Heart right ventricle (tissue), 16 donors: ENCODE measurements around the gene DYDC1. TPM values are rescaled to one million over a fixed set of nuclear protein-coding genes. Genes with fewer than 3 reads are reported as not detected.
A peak's percentile ranks its signal among the peaks of the same experiment; 100 is the strongest.

Experiments
- ATAC-seq, 8 donors: fragments of 200-7000 bp; cut with Tn5 transposase; one replicate each; pipeline ENCODE4 v1.9.1; 2020; ENCODE audit warnings: mild to moderate bottlenecking in 8 of 8, moderate library complexity in 8 of 8, moderate number of reproducible peaks in 1 of 8
- DNase-seq, 2 donors: peaks; one replicate each; pipeline ENCODE4 v3.0.0-alpha.2; 2020
- H3K27ac ChIP-seq, 10 donors: fragments of 200-600 bp; sonication (generic) in 2 of 10; one replicate each; pipeline versions ENCODE4 v1.5.0 to v1.8.0; 2020 to 2022; ENCODE audit warnings: mild to moderate bottlenecking in 3 of 10
- H3K27me3 ChIP-seq, 7 donors: fragments of 200-600 bp; one replicate each; pipeline ENCODE4 v1.8.0; 2021 to 2022; ENCODE audit warnings: mild to moderate bottlenecking in 2 of 7
- H3K36me3 ChIP-seq, 9 donors: fragments of 200-600 bp; sonication (generic) in 1 of 9; one replicate each; pipeline versions ENCODE4 v1.5.0 to v1.8.0; 2020 to 2022; ENCODE audit warnings: mild to moderate bottlenecking in 2 of 9
- H3K4me1 ChIP-seq, 9 donors: fragments of 200-600 bp; sonication (generic) in 1 of 9; one replicate each; pipeline versions ENCODE4 v1.5.0 to v1.8.0; 2020 to 2022; ENCODE audit warnings: mild to moderate bottlenecking in 4 of 9
- H3K4me3 ChIP-seq, 10 donors: fragments of 200-600 bp; sonication (generic) in 2 of 10; one replicate each; pipeline versions ENCODE4 v1.5.0 to v1.8.0; 2020 to 2022; ENCODE audit warnings: mild to moderate bottlenecking in 7 of 10, moderate library complexity in 2 of 10
- H3K9me3 ChIP-seq, 11 donors: fragments of 200-600 bp in 10 of 11; sonication (generic) in 2 of 11; one replicate each; pipeline versions ENCODE4 v1.5.0 to v1.8.0; 2013 to 2022; ENCODE audit warnings: mild to moderate bottlenecking in 2 of 11, control low read depth in 1 of 11, moderate library complexity in 1 of 11
- CTCF ChIP-seq, 9 donors: fragments of 200-600 bp; sonication (generic) in 2 of 9; IDR thresholded peaks; one replicate each; pipeline versions ENCODE4 v1.5.0 to v1.8.0; 2021 to 2022; ENCODE audit warnings: antibody characterized with exemption in 9 of 9, mild to moderate bottlenecking in 5 of 9, moderate library complexity in 1 of 9
- WGBS, 2 donors: extraction: QIAGEN DNeasy Blood & Tissue Kit; methylation state at CpG; one replicate each; pipeline ENCODE4 v1.1.7; 2013; ENCODE audit warnings: inconsistent platforms in 1 of 2; 5-methylcytosine and 5-hydroxymethylcytosine counted together
- intact Hi-C, 10 donors: fragments of 100-400 bp; cut with DNase I; formaldehyde crosslinking; loops; one replicate each; pipeline versions ENCODE4 v1.11.1 to v1.14.2; 2022
- polyA plus RNA-seq, 2 donors: library from polyadenylated mRNA; stranded (reverse); fragments of 200-250 nt; gene quantifications; one replicate each; pipeline ENCODE4 v1.2.3, GENCODE V29; 2013
- total RNA-seq, 10 donors: library from RNA; stranded (reverse); fragmentation: NEBNext Ultra II Directional in 3 of 10; extraction: Animal tissue kit (Norgen Biotek cat#: 25700) in 3 of 10; gene quantifications; one replicate each; pipeline versions ENCODE4 v1.2.1 to v1.2.4, GENCODE V29; 2021 to 2023
- donor health status: Arrhythmogenic right ventricular cardiomyopathy.
- donor health status: ischemic (EF 13 %, LVEDD 7.1; RV severe dilation, severe dysfunction).
- donor health status: healthy with polysubstance abuse.
- donor health status: DM: no; HTN: yes; CAD: no.
- donor health status: DM: no; HTN: no; CAD: no.
- donor health status: ischemic (EF 25% LVEDD 6.9; RV normal size, moderate dysfunction).
- donor health status: ischemic (EF 25% LVEDD 5.7; RV mildly dilated, moderate dysfunction).
- donor health status: healthy.
- donor health status: DM: yes; HTN: yes; CAD: no.
- donor health status: Ischemic cardiomyopathy.
- donor health status: ischemic (EF 35%, LVEDD 5.7; RV mildly dilated, moderate dysfunction).
- donor health status: nonischemic (EF 11% LVEDD 7.7; RV severe dilation, severe dysfunction).
- donor health status: DM: yes; HTN: yes; CAD: no.
- donor health status: PGD.
- donor health status: ischemic (EF 29% LVEDD 5.4; RV normal size, mild dysfunction).
- donor health status: nonischemic (EF 23%, LVEDD 6.1; RV moderate dilation, normal function).

Gene DYDC1
- total and polyA plus RNA-seq, 12 donors = not detected

DNA sequence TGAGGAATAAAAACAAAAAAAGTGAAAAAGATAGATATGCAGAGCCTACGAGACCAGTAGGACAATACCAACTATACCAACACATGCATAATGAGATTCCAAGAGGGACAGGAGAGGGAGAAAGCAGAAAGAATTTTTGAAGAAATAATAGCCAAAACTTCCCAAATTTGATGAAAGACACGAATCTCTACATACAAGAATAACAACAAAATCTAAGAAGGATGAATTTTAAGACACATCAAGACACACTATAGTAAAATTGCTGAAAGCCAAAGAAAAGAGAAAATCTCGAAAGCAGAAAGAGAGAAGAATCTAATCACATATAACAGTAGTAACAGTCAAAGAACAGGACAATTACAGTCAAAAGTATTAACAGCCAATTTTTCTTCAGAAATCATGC, 59.6 kb downstream of the DYDC1 start:
- no peak for DNase-seq
- 73 to 86% methylated on average over 3 of the region's 3 CpGs for WGBS, 2 donors
- Histone ChIP-seq H3K9me3 (peaks cover 0 to 39% (median 4%) of the 10 kb centered on the region in 11 donors), H3K27me3 (peaks cover 0 to 3% (median 0%) of the 10 kb centered on the region in 7 donors), H3K4me1 (no peaks in the 10 kb centered on the region), H3K36me3 (no peaks in the 10 kb centered on the region), H3K4me3 (no peak overlapping the region), H3K27ac (no peak overlapping the region)
- no peak for TF ChIP-seq CTCF (IDR thresholded peaks at IDR 0.05)
- ATAC-seq = no peak
- intact Hi-C loops = no loop called here

DNA sequence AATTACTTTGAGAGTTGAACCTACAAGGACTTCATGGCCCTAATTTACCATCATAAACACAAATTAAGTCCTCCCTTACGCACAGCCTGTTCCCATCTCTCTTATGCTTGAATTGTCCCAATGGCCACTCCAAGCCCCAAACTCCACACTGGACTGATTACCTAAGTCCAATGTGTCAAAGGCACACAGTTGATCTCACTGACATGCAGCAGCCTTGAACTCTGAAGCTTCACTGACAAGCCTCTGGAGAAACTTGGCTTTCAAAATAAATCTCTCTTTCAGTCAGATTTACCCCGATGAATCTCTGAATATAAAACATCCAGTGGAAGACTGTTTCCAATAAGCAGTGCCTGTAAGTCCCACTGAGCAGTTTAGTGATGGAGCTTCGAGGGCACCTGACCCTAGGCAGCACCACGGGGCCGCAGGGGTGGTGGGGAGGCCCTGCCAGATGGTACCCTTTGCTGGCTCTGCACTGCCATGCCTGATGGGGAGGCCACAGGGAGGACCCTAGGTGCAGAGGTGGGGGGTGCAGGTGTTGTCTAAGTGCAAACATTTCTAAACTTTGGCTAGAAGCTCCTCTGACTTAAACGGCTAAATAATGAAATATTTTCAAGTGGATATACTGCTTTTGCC, 63.8 kb downstream of the DYDC1 start:
- no peak overlapping the region for H3K27ac ChIP-seq
- H3K4me1 ChIP-seq = no peaks in the 10 kb centered on the region
- intact Hi-C loops = no loop called here
- H3K27me3 ChIP-seq = peaks cover 0 to 20% (median 8%) of the 10 kb centered on the region in 7 donors
- no peak for DNase-seq
- H3K9me3 ChIP-seq = peaks cover 0 to 16% (median 0%) of the 10 kb centered on the region in 11 donors
- H3K4me3 ChIP-seq = no peak overlapping the region
- no peak for TF ChIP-seq CTCF (IDR thresholded peaks at IDR 0.05)
- ATAC-seq = no peak
- WGBS, 2 donors = 89 to 95% methylated on average over 6 of the region's 6 CpGs
- H3K36me3 ChIP-seq = no peaks in the 10 kb centered on the region

- no peaks in the 10 kb centered on the region for H3K4me1 ChIP-seq
- H3K36me3 ChIP-seq = no peaks in the 10 kb centered on the region
- H3K27ac ChIP-seq = no peak overlapping the region
- DNase-seq = no peak
- intact Hi-C loops = no loop called here
- no peaks in the 10 kb centered on the region for H3K9me3 ChIP-seq
- H3K4me3 ChIP-seq = no peak overlapping the region
- H3K27me3 ChIP-seq = peaks cover 0 to 20% (median 8%) of the 10 kb centered on the region in 7 donors
- 73 to 78% methylated on average over 4 of the region's 4 CpGs for WGBS, 2 donors
- no peak for TF ChIP-seq CTCF (IDR thresholded peaks at IDR 0.05)
- ATAC-seq = no peak
Measured at GRCh38 chr10:80290474-80291220, 65.9 kb downstream of the DYDC1 start.

GRCh38 chr10:80289451-80290287, 66.9 kb downstream of the DYDC1 start, which contains the start of gene MAT1A:
Gene MAT1A, minus strand, starts transcription at chr10:80289658. Its CDS starts 235 bp downstream, at chr10:80289423.
- peak in 2 of 8 donors; percentile 39 to 49 for ATAC-seq
- TF ChIP-seq CTCF (IDR thresholded peaks at IDR 0.05) = no peak
- H3K36me3 ChIP-seq = no peaks in the 10 kb centered on the region
- WGBS, 2 donors = 35 to 51% methylated on average over 9 of the region's 9 CpGs
- no peaks in the 10 kb centered on the region for H3K9me3 ChIP-seq
- H3K27ac ChIP-seq = no peak within 1 kb of the TSS
- H3K27me3 ChIP-seq = peaks cover 0 to 20% (median 8%) of the 10 kb centered on the region in 7 donors
- H3K4me1 ChIP-seq = peaks cover 0 to 7% (median 0%) of the 10 kb centered on the region in 9 donors
- H3K4me3 ChIP-seq = no peak within 1 kb of the TSS
- intact Hi-C loops = no loop called here
- no peak for DNase-seq
